T-cell (primary cell): ENCODE data around the gene NR1I3. TPM values are rescaled to one million over a fixed set of nuclear protein-coding genes. Genes with fewer than 3 reads are reported as not detected.

Source experiments
- ATAC-seq, 4 experiments: fragments of 200-7000 bp in 3 of 4; fragments of 150-1000 bp in 1 of 4; cut with Tn5 transposase; replicated peaks in 1 of 4; 1 replicate in 3 of 4; 2 replicates in 1 of 4; pipeline ENCODE4 v1.10.0; 2021; ENCODE audit warnings: moderate library complexity in 3 of 4, mild to moderate bottlenecking in 2 of 4, moderate number of reproducible peaks in 1 of 4
- CTCF ChIA-PET, 2 donors: fragments of 300-600 bp; sonication (Branson Sonifier 250); formaldehyde crosslinking; loops; one replicate each; lab custom pipeline; 2022; ENCODE audit warnings: antibody characterized with exemption in 2 of 2; lab: Charles Lee
- POLR2A ChIA-PET, 2 donors: fragments of 300-600 bp; sonication (Branson Sonifier 250); formaldehyde crosslinking; loops; one replicate each; lab custom pipeline; 2022; ENCODE audit warnings: antibody characterized with exemption in 2 of 2; lab: Charles Lee
- DNase-seq, 35 experiments: peaks; one replicate each; pipeline versions ENCODE4 v3.0.0 to v3.0.0-alpha.2; 2013 to 2023
- H3K27ac ChIP-seq: one replicate; pipeline ENCODE4 v1.5.1; 2013; ENCODE audit warnings: low read length
- H3K27me3 ChIP-seq, 2 experiments: replicated peaks in 1 of 2; 1 replicate in 1 of 2; 2 replicates in 1 of 2; pipeline versions ENCODE4 v1.6.1 to v1.7.0; 2013; ENCODE audit warnings: low read length in 1 of 2, mixed read lengths in 1 of 2; ENCODE audit not compliant: control insufficient read depth in 2 of 2, insufficient read depth in 2 of 2; ENCODE audit errors: extremely low read depth in 1 of 2
- H3K36me3 ChIP-seq, 2 donors: 1 replicate in 1 of 2; 2 replicates in 1 of 2; pipeline versions ENCODE4 v1.6.1 to v1.7.0; 2013; ENCODE audit warnings: low read length in 1 of 2; ENCODE audit not compliant: control insufficient read depth in 2 of 2, insufficient read depth in 1 of 2; ENCODE audit errors: extremely low read depth in 1 of 2
- H3K4me1 ChIP-seq, 2 experiments: 1 replicate in 1 of 2; 2 replicates in 1 of 2; pipeline versions ENCODE4 v1.6.1 to v1.7.0; 2013; ENCODE audit warnings: low read length in 2 of 2, mixed read lengths in 1 of 2; ENCODE audit not compliant: insufficient read depth in 2 of 2, control insufficient read depth in 1 of 2; ENCODE audit errors: extremely low read depth in 1 of 2
- H3K4me3 ChIP-seq, 2 donors: 1 replicate in 1 of 2; 2 replicates in 1 of 2; pipeline versions ENCODE4 v1.5.1 to v1.7.0; 2013; ENCODE audit warnings: mild to moderate bottlenecking in 2 of 2, low read length in 1 of 2, moderate library complexity in 1 of 2; ENCODE audit not compliant: control insufficient read depth in 1 of 2; ENCODE audit errors: extremely low read depth in 1 of 2
- H3K9me3 ChIP-seq: 2 replicates; pipeline ENCODE4 v1.7.0; 2013
- H3K27ac Mint-ChIP-seq, 2 donors: one replicate each; pipeline ENCODE4 v1.8.0; 2020 to 2021; ENCODE audit warnings: mild to moderate bottlenecking in 2 of 2, mixed read lengths in 2 of 2
- H3K27me3 Mint-ChIP-seq, 2 donors: one replicate each; pipeline ENCODE4 v1.8.0; 2021 to 2022; ENCODE audit warnings: mixed read lengths in 2 of 2
- H3K36me3 Mint-ChIP-seq: one replicate; pipeline ENCODE4 v1.8.0; 2021; ENCODE audit warnings: mixed read lengths
- H3K4me1 Mint-ChIP-seq, 3 donors: one replicate each; pipeline ENCODE4 v1.8.0; 2020 to 2022; ENCODE audit warnings: mixed read lengths in 3 of 3, mild to moderate bottlenecking in 1 of 3
- H3K4me3 Mint-ChIP-seq, 3 donors: one replicate each; pipeline ENCODE4 v1.8.0; 2020 to 2022; ENCODE audit warnings: mild to moderate bottlenecking in 3 of 3, mixed read lengths in 3 of 3, moderate library complexity in 3 of 3
- H3K9me3 Mint-ChIP-seq, 3 donors: one replicate each; pipeline ENCODE4 v1.8.0; 2020 to 2022; ENCODE audit warnings: mixed read lengths in 3 of 3
- WGBS: methylation state at CpG from one replicate; pipeline ENCODE4 v1.1.5; 2013; ENCODE audit warnings: missing lambda C conversion rate; ENCODE audit not compliant: insufficient coverage; 5-methylcytosine and 5-hydroxymethylcytosine counted together
- total RNA-seq, 35 experiments: library from RNA in 6 of 35; stranded (reverse) in 6 of 35; fragments of 120-200 nt in 1 of 35; gene quantifications; one replicate each; pipeline versions ENCODE4 v1.2.1 to v1.2.4 and lab custom pipeline; 2013 to 2026

The NR1I3 gene
- total RNA-seq, 5 donors from 2014 or later (not counting 1 experiment from before 2014, with no cell fraction given) = not detected

GRCh38 chr1:161197560-161198193 is 40.3 kb downstream of the NR1I3 start:
- no peak for DNase-seq
- no peak overlapping the region for H3K27ac ChIP-seq
- peaks cover 24 to 74% of the 10 kb centered on the region in 2 experiments for H3K4me1 ChIP-seq
- Mint-ChIP-seq H3K36me3 (no peaks in the 10 kb centered on the region), H3K27me3 (no peaks in the 10 kb centered on the region), H3K4me1 (peaks cover 49 to 56% (median 51%) of the 10 kb centered on the region in 3 donors), H3K4me3 (no peak overlapping the region), H3K27ac (no peak overlapping the region), H3K9me3 (no peaks in the 10 kb centered on the region)
- H3K9me3 ChIP-seq = no peaks in the 10 kb centered on the region
- no peaks in the 10 kb centered on the region for H3K27me3 ChIP-seq
- no peaks in the 10 kb centered on the region for H3K36me3 ChIP-seq
- CTCF ChIA-PET = interaction anchor here in 1 of 2 donors (0.6 to 1.6 kb wide), 2 partner anchors 28 to 109 kb away, joined by 5 to 8 read pairs; partner anchors contain the start of gene TOMM40L
- H3K4me3 ChIP-seq = no peak overlapping the region
- POLR2A ChIA-PET = no interaction called here
- 95% methylated on average over 9 of the region's 11 CpGs for WGBS
- no peak for ATAC-seq

- DNase-seq (no peak), ATAC-seq (no peak)
- no peak overlapping the region for H3K27ac ChIP-seq
- H3K27me3 ChIP-seq = no peaks in the 10 kb centered on the region
- 93% methylated on average over 16 of the region's 27 CpGs for WGBS
- H3K9me3 ChIP-seq = no peaks in the 10 kb centered on the region
- no peaks in the 10 kb centered on the region for H3K36me3 ChIP-seq
- H3K4me1 ChIP-seq = peaks cover 25 to 76% of the 10 kb centered on the region in 2 experiments
- Mint-ChIP-seq H3K27ac (no peak overlapping the region), H3K9me3 (no peaks in the 10 kb centered on the region), H3K4me1 (peaks cover 51 to 58% (median 57%) of the 10 kb centered on the region in 3 donors), H3K27me3 (no peaks in the 10 kb centered on the region), H3K36me3 (no peaks in the 10 kb centered on the region), H3K4me3 (no peak overlapping the region)
- CTCF ChIA-PET = interaction anchor here in 1 of 2 donors (0.7 kb wide), 1 partner anchor 177 kb away, joined by 4 read pairs; no protein-coding TSS in a partner anchor
- POLR2A ChIA-PET = no interaction called here
- H3K4me3 ChIP-seq = no peak overlapping the region
Measured at GRCh38 chr1:161196521-161197451, 41.2 kb downstream of the NR1I3 start.

- Mint-ChIP-seq H3K9me3 (no peaks in the 10 kb centered on the region), H3K27ac (no peak overlapping the region), H3K36me3 (no peaks in the 10 kb centered on the region), H3K4me3 (no peak overlapping the region), H3K27me3 (no peaks in the 10 kb centered on the region), H3K4me1 (peaks cover 46 to 53% (median 53%) of the 10 kb centered on the region in 3 donors)
- WGBS = 100% methylated on average over 3 of the region's 7 CpGs
- H3K27ac ChIP-seq = no peak overlapping the region
- no peak for ATAC-seq
- no peak overlapping the region for H3K4me3 ChIP-seq
- ChIA-PET POLR2A (no interaction called here), CTCF (no interaction called here)
- no peaks in the 10 kb centered on the region for H3K36me3 ChIP-seq
- H3K9me3 ChIP-seq = no peaks in the 10 kb centered on the region
- H3K27me3 ChIP-seq = no peaks in the 10 kb centered on the region
- DNase-seq = no peak
- peaks cover 20 to 69% of the 10 kb centered on the region in 2 experiments for H3K4me1 ChIP-seq
Measured at GRCh38 chr1:161196111-161196510, 41.9 kb downstream of the NR1I3 start.

- Mint-ChIP-seq H3K9me3 (no peaks in the 10 kb centered on the region), H3K27me3 (no peaks in the 10 kb centered on the region), H3K4me1 (peaks cover 38 to 47% (median 43%) of the 10 kb centered on the region in 3 donors), H3K4me3 (peak overlapping the region in 1 of 3 donors; percentile 45), H3K36me3 (no peaks in the 10 kb centered on the region), H3K27ac (peak overlapping the region; percentile 86 to 87)
- peaks cover 16 to 66% of the 10 kb centered on the region in 2 experiments for H3K4me1 ChIP-seq
- no peaks in the 10 kb centered on the region for H3K27me3 ChIP-seq
- 67% methylated on average over 2 of the region's 4 CpGs for WGBS
- H3K36me3 ChIP-seq = no peaks in the 10 kb centered on the region
- DNase-seq (no peak), ATAC-seq (peak in 2 of 4 experiments; percentile 27 to 30)
- peak overlapping the region; percentile 10 for H3K27ac ChIP-seq
- H3K4me3 ChIP-seq = no peak overlapping the region
- ChIA-PET CTCF (interaction anchor here in 1 of 2 donors (1.3 kb wide), 1 partner anchor 30 kb away, joined by 5 read pairs; the partner anchor contains the start of gene TOMM40L), POLR2A (interaction anchor here in 1 of 2 donors (0.5 kb wide), 1 partner anchor 12 kb away, joined by 3 read pairs; no protein-coding TSS in a partner anchor)
- no peaks in the 10 kb centered on the region for H3K9me3 ChIP-seq
Measured at GRCh38 chr1:161195171-161195570, 42.8 kb downstream of the NR1I3 start.

DNA sequence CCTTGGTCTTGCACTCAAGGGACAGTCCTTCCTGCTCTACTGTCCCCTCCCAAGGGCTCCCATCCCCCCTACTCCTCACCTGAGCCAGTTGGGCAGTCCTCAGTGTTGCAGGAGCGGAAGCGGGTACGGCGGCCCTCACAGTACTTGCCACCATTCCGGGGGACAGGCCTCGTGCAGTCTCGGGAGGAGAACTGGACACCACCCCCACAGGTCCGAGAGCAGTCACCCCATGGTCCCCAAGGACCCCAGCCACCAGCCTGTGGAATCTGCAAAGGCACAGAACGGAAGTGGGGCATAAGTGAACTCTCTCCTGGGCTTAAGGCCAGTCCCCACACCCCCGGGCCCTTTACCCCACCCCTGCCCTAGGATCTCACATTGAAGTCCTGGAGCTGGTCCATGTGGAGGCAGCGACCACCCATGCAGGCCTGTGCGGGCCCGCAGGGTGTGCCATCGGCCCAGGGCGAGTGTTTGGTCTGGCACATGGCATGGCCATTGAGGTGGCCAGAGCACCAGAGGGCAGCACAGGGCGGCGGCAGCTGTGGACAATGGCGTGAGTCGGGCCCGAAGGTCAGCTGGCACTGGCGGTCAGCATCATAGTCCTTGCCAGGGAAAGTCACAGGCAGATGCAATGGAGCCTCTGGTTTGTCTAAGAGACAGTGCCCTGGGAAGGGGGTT is 44.3 kb downstream of the NR1I3 start:
- POLR2A ChIA-PET = interaction anchor here in 1 of 2 donors (0.6 kb wide), 1 partner anchor 10 kb away, joined by 4 read pairs; no protein-coding TSS in a partner anchor
- no peak for DNase-seq
- 96% methylated on average over 15 of the region's 21 CpGs for WGBS
- Histone ChIP-seq H3K36me3 (no peaks in the 10 kb centered on the region), H3K4me3 (no peak overlapping the region), H3K27ac (no peak overlapping the region), H3K9me3 (no peaks in the 10 kb centered on the region), H3K4me1 (peaks cover 16 to 63% of the 10 kb centered on the region in 2 experiments), H3K27me3 (no peaks in the 10 kb centered on the region)
- Mint-ChIP-seq H3K9me3 (no peaks in the 10 kb centered on the region), H3K27ac (peak overlapping the region in 1 of 2 donors; percentile 11), H3K4me3 (no peak overlapping the region), H3K4me1 (peaks cover 36 to 46% (median 36%) of the 10 kb centered on the region in 3 donors), H3K27me3 (no peaks in the 10 kb centered on the region), H3K36me3 (no peaks in the 10 kb centered on the region)
- CTCF ChIA-PET = interaction anchor here in 1 of 2 donors (1.8 kb wide), 1 partner anchor 30 kb away, joined by 5 read pairs; the partner anchor contains the start of gene APOA2
- ATAC-seq = no peak
